ENCODE measurements around the gene PPP2R3C. TPM values are rescaled to one million over a fixed set of nuclear protein-coding genes. Genes with fewer than 3 reads are reported as not detected.
"Not testable (repeated sequence)": the region's sequence is repeated elsewhere in the genome, so short reads cannot be mapped to it uniquely, and the experiment has no call there.

The PPP2R3C gene
- total RNA-seq, 1 experiment from 2014 or later, result 13.3 TPM

DNA sequence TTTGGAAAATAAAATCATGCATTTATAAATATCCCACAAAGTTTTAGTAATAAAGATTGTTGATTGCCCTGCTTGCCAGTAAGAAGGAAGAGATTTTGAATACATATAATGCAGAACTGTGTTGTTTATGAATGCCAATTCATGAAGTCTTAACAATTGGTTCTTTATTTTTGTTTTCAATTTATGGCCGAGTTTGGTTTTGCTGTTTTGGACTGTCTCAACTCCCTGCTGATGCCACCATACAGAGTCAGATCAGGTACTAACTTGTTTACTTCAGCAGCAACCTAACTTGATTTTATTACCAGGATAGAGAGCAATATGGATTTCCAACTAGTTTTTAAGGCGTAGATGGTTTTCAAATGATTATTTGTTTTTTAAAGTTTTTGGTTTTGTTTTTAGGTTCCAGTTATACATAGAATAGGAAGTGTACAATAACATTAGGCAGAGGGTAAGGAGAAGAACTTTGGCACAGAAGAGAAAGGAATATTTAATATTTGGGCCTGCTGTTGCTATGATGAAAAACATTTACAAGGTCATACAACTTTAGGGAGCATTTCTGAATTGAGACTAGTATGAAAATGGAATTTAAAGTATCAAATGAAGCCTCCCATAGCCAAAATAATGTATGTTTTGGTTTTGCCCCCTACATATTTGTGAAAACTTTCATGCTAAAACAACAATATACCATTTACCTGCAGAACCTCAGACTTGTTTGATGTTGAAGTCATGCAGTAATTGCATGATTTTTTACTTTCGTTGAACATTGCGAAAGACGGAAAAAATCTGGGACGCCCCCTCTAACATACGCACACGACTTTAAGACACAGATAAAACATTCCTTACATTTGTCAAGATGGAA is 76.6 kb downstream of the PPP2R3C start:
- Histone ChIP-seq H3K4me2 (peak overlapping the region; percentile 97), H3K4me3 (peak overlapping the region; percentile 87), H3K36me3 (ENCODE audit: low read depth) (no peaks in the 10 kb centered on the region), H2AFZ (peak overlapping the region; percentile 99), H3K4me1 (replicated peaks; ENCODE audit: insufficient read depth) (peaks cover 16% of the 10 kb centered on the region), H3K27ac (peak overlapping the region; percentile 76), H3K79me2 (ENCODE audit: low read depth) (peaks cover 20% of the 10 kb centered on the region), H3K27me3 (ENCODE audit: insufficient read depth, low read depth) (no peaks in the 10 kb centered on the region), H3K9me3 (ENCODE audit: insufficient read depth, low read depth) (no peaks in the 10 kb centered on the region), H3F3A (ENCODE audit: insufficient read depth, low read depth) (peaks cover 11% of the 10 kb centered on the region), H3K9me2 (ENCODE audit: insufficient read depth) (no peaks in the 10 kb centered on the region), H4K20me1 (ENCODE audit: insufficient read depth) (no peaks in the 10 kb centered on the region)
- intact Hi-C loops (cut with micrococcal nuclease; ENCODE audit: unreplicated experiment), result loop anchor here (5.0 kb wide), 4 partner anchors 247 to 782 kb away; partner anchors contain the start of genes BRMS1L and PSMA6
- TSS peak; percentile 87 for BruUV-seq (replicated peaks)
- DNase-seq, result no peak
- POLR2A ChIA-PET (ENCODE audit: unreplicated experiment), result interaction anchor here (0.6 to 0.8 kb wide), 4 partner anchors 74 to 371 kb away, joined by 4 to 5 read pairs (median 4); partner anchors contain the start of gene BAZ1A
- CTCF ChIA-PET, result no interaction called here
- no peak for TF ChIP-seq EZH2 (IDR thresholded peaks at IDR 0.05; ENCODE audit: low read depth)
- TF ChIP-seq, protein P1, sequence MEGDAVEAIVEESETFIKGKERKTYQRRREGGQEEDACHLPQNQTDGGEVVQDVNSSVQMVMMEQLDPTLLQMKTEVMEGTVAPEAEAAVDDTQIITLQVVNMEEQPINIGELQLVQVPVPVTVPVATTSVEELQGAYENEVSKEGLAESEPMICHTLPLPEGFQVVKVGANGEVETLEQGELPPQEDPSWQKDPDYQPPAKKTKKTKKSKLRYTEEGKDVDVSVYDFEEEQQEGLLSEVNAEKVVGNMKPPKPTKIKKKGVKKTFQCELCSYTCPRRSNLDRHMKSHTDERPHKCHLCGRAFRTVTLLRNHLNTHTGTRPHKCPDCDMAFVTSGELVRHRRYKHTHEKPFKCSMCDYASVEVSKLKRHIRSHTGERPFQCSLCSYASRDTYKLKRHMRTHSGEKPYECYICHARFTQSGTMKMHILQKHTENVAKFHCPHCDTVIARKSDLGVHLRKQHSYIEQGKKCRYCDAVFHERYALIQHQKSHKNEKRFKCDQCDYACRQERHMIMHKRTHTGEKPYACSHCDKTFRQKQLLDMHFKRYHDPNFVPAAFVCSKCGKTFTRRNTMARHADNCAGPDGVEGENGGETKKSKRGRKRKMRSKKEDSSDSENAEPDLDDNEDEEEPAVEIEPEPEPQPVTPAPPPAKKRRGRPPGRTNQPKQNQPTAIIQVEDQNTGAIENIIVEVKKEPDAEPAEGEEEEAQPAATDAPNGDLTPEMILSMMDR (conservative IDR thresholded peaks at IDR 0.05), result no peak

DNA sequence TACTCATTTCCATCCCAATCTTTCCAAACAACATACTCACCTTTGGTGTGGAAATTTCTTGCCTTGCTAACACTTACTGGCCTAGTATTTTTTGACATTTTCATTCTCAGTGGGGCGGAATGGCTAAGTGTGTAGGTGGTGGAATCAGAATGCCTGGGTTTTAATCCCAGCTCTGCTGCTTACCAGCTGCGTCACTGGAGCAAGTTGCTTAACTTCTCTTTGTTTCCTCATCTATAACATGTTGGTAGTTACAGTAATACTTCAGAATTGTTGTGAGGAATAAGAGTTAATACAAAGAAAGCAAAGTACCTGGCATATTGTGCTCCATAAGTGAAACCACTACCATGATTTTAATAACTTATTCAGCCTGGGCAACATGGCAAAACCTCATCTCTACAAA is 78.7 kb downstream of the PPP2R3C start:
- DNase-seq, result no peak
- Histone ChIP-seq H3K4me2 (no peak overlapping the region), H3K36me3 (ENCODE audit: low read depth) (no peaks in the 10 kb centered on the region), H4K20me1 (ENCODE audit: insufficient read depth) (no peaks in the 10 kb centered on the region), H2AFZ (no peak overlapping the region), H3K27ac (no peak overlapping the region), H3K27me3 (ENCODE audit: insufficient read depth, low read depth) (no peaks in the 10 kb centered on the region), H3K9me2 (ENCODE audit: insufficient read depth) (no peaks in the 10 kb centered on the region), H3K4me3 (no peak overlapping the region), H3F3A (ENCODE audit: insufficient read depth, low read depth) (peaks cover 11% of the 10 kb centered on the region), H3K79me2 (ENCODE audit: low read depth) (peaks cover 12% of the 10 kb centered on the region), H3K4me1 (replicated peaks; ENCODE audit: insufficient read depth) (peaks cover 16% of the 10 kb centered on the region), H3K9me3 (ENCODE audit: insufficient read depth, low read depth) (no peaks in the 10 kb centered on the region)
- intact Hi-C loops (cut with micrococcal nuclease; ENCODE audit: unreplicated experiment), result no loop called here
- TF ChIP-seq, protein P1 (conservative IDR thresholded peaks at IDR 0.05), result no peak
- no peak for TF ChIP-seq EZH2 (IDR thresholded peaks at IDR 0.05; ENCODE audit: low read depth)
- CTCF ChIA-PET, result interaction anchor here (0.5 kb wide), 1 partner anchor 296 kb away, joined by 4 read pairs; no protein-coding TSS in a partner anchor
- no TSS peak for BruUV-seq (replicated peaks)
- POLR2A ChIA-PET (ENCODE audit: unreplicated experiment), result no interaction called here

DNA sequence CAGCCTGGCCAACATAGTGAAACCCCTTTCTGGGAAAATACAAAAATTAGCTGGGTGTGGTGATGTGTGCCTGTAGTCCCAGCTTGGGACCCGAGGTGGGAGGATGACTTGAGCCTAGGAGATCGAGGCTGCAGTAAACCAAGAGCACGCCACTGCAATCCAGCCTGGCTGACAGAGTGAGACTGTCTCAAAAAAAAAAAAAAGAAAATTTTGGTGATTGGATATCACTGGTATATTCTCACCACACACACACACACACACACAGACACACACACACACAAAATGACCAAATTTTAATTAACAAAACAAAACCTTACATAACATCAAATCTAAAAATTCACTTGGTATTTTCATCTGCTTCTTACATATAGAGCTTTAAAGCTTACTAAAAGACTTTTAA is 79.2 kb downstream of the PPP2R3C start:
- Histone ChIP-seq H3K36me3 (ENCODE audit: low read depth) (no peaks in the 10 kb centered on the region), H3K79me2 (ENCODE audit: low read depth) (peaks cover 7% of the 10 kb centered on the region), H2AFZ (no peak overlapping the region), H3K4me1 (replicated peaks; ENCODE audit: insufficient read depth) (peaks cover 14% of the 10 kb centered on the region), H3K27ac (no peak overlapping the region), H3K27me3 (ENCODE audit: insufficient read depth, low read depth) (no peaks in the 10 kb centered on the region), H3K9me3 (ENCODE audit: insufficient read depth, low read depth) (no peaks in the 10 kb centered on the region), H3F3A (ENCODE audit: insufficient read depth, low read depth) (peaks cover 11% of the 10 kb centered on the region), H4K20me1 (ENCODE audit: insufficient read depth) (no peaks in the 10 kb centered on the region), H3K9me2 (ENCODE audit: insufficient read depth) (no peaks in the 10 kb centered on the region), H3K4me3 (no peak overlapping the region), H3K4me2 (no peak overlapping the region)
- no peak for TF ChIP-seq EZH2 (IDR thresholded peaks at IDR 0.05; ENCODE audit: low read depth)
- TF ChIP-seq, protein P1 (conservative IDR thresholded peaks at IDR 0.05), result no peak
- intact Hi-C loops (cut with micrococcal nuclease; ENCODE audit: unreplicated experiment), result no loop called here
- no peak for DNase-seq
- BruUV-seq (replicated peaks), result no TSS peak
- ChIA-PET CTCF (interaction anchor here (0.5 kb wide), 1 partner anchor 296 kb away, joined by 4 read pairs; no protein-coding TSS in a partner anchor), POLR2A (ENCODE audit: unreplicated experiment) (no interaction called here)

DNA sequence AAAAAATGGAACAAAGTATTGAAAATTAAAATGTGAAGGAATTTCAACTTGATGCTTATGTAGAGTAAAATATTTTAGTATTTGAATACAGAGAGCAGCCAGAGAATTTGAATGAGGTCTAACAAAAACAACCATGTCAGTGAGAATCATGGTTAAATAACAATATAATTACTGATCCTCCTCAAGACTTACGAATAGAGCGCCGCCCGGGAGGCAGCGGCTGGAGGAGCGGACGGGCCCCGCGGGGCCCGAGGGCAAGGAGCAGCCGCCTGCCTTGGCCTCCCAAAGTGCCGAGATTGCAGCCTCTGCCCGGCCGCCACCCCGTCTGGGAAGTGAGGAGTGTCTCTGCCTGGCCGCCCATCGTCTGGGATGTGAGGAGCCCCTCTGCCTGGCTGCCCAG is 83.5 kb downstream of the PPP2R3C start:
- H4K20me1 ChIP-seq (ENCODE audit: insufficient read depth); H3K4me3 ChIP-seq; intact Hi-C loops (cut with micrococcal nuclease; ENCODE audit: unreplicated experiment); H3F3A ChIP-seq (ENCODE audit: insufficient read depth, low read depth); H3K36me3 ChIP-seq (ENCODE audit: low read depth); CTCF ChIA-PET; H3K9me3 ChIP-seq (ENCODE audit: insufficient read depth, low read depth); DNase-seq; H3K9me2 ChIP-seq (ENCODE audit: insufficient read depth); H2AFZ ChIP-seq; H3K27ac ChIP-seq; BruUV-seq (replicated peaks); H3K4me1 ChIP-seq (replicated peaks; ENCODE audit: insufficient read depth); H3K27me3 ChIP-seq (ENCODE audit: insufficient read depth, low read depth); POLR2A ChIA-PET (ENCODE audit: unreplicated experiment); H3K4me2 ChIP-seq; H3K79me2 ChIP-seq (ENCODE audit: low read depth): not testable (repeated sequence)

Measured in PC-9 (cell line).